Keratinocyte (primary cell): Measurements from ENCODE around the gene CCN6. TPM values are rescaled to one million over a fixed set of nuclear protein-coding genes. Genes with fewer than 3 reads are reported as not detected.

Experiments used
- DNase-seq: peaks from one replicate; pipeline ENCODE4 v3.0.0-alpha.2; 2011; ENCODE audit warnings: low read depth, missing footprints, low spot score
- FAIRE-seq: peaks from 2 replicates; lab custom pipeline; 2011; peaks lifted over from hg19 to GRCh38; lab: Jason Lieb, UNC
- H2AFZ ChIP-seq: 2 replicates; pipeline ENCODE4 v1.6.0; 2012; ENCODE audit warnings: low read length, control low read depth, inconsistent platforms; ENCODE audit not compliant: control insufficient read depth
- H3K27ac ChIP-seq: 2 replicates; pipeline ENCODE4 v1.5.1; 2011; ENCODE audit warnings: low read length; ENCODE audit not compliant: control insufficient read depth, insufficient read depth
- H3K27me3 ChIP-seq: 3 replicates; pipeline ENCODE4 v1.6.0; 2011; ENCODE audit warnings: low read length; ENCODE audit not compliant: control insufficient read depth, insufficient read depth; ENCODE audit errors: extremely low read depth
- H3K36me3 ChIP-seq, 2 experiments: 2 replicates in 1 of 2; 3 replicates in 1 of 2; pipeline ENCODE4 v1.5.1; 2011; ENCODE audit warnings: low read length in 2 of 2, mild to moderate bottlenecking in 1 of 2; ENCODE audit not compliant: control insufficient read depth in 2 of 2, insufficient read depth in 2 of 2; ENCODE audit errors: extremely low read depth in 1 of 2
- H3K4me1 ChIP-seq: 3 replicates; pipeline ENCODE4 v1.5.1; 2011; ENCODE audit warnings: low read length; ENCODE audit not compliant: control insufficient read depth, insufficient read depth; ENCODE audit errors: extremely low read depth
- H3K4me2 ChIP-seq: 3 replicates; pipeline ENCODE4 v1.6.0; 2011; ENCODE audit warnings: low read depth, low read length; ENCODE audit not compliant: control insufficient read depth, insufficient read depth; ENCODE audit errors: extremely low read depth
- H3K4me3 ChIP-seq, 3 experiments: fragments of 200-600 bp in 1 of 3; sonication (generic) in 1 of 3; 2 replicates in 2 of 3; 3 replicates in 1 of 3; pipeline ENCODE4 v1.5.1; 2011 to 2016; ENCODE audit warnings: low read length in 3 of 3, mild to moderate bottlenecking in 3 of 3, control low read depth in 2 of 3, inconsistent platforms in 1 of 3, low read depth in 1 of 3, mixed read lengths in 1 of 3, mixed run types in 1 of 3, moderate library complexity in 1 of 3; ENCODE audit not compliant: control insufficient read depth in 2 of 3, insufficient read depth in 2 of 3; ENCODE audit errors: extremely low read depth in 1 of 3
- H3K79me2 ChIP-seq: 2 replicates; pipeline ENCODE4 v1.6.0; 2012; ENCODE audit warnings: low read length; ENCODE audit not compliant: control insufficient read depth, insufficient read depth
- H3K9ac ChIP-seq: 3 replicates; pipeline ENCODE4 v1.6.0; 2011; ENCODE audit warnings: low read length; ENCODE audit not compliant: control insufficient read depth, insufficient read depth; ENCODE audit errors: extremely low read depth
- H3K9me1 ChIP-seq: 3 replicates; pipeline ENCODE4 v1.6.0; 2011; ENCODE audit warnings: low read length; ENCODE audit not compliant: control insufficient read depth, insufficient read depth; ENCODE audit errors: extremely low read depth
- H3K9me3 ChIP-seq: 2 replicates; pipeline ENCODE4 v1.5.1; 2012; ENCODE audit warnings: low read depth, low read length; ENCODE audit not compliant: control insufficient read depth
- H4K20me1 ChIP-seq: 3 replicates; pipeline ENCODE4 v1.6.0; 2011; ENCODE audit warnings: low read length; ENCODE audit not compliant: control insufficient read depth, insufficient read depth; ENCODE audit errors: extremely low read depth
- CTCF ChIP-seq, 3 experiments: IDR thresholded peaks in 1 of 3; conservative IDR thresholded peaks in 1 of 3; optimal IDR thresholded peaks in 1 of 3; 2 replicates in 2 of 3; 3 replicates in 1 of 3; pipeline versions ENCODE3 to v1.5.1; 2011; ENCODE audit warnings: low read length in 3 of 3, mild to moderate bottlenecking in 3 of 3, moderate library complexity in 2 of 3, control low read depth in 1 of 3, inconsistent platforms in 1 of 3; ENCODE audit not compliant: insufficient read depth in 2 of 3; ENCODE audit errors: extremely low read depth in 1 of 3
- EZH2 ChIP-seq: IDR thresholded peaks from one replicate; pipeline ENCODE4 v1.6.1; 2012; ENCODE audit warnings: inconsistent platforms, mild to moderate bottlenecking, low read length, moderate library complexity
- dilution Hi-C: fragments of 300-500 bp; cut with MboI; formaldehyde crosslinking; loops from one replicate; pipeline ENCODE4 v1.7.0; 2020; ENCODE audit warnings: low sequenced_read_pairs; ENCODE audit not compliant: extremely low pct_ligation_motif_present
- polyA plus RNA-seq, 5 experiments: library from polyadenylated mRNA; depleted of rRNA in 3 of 5; stranded (reverse) in 3 of 5; stranded (forward) in 1 of 5; unstranded in 1 of 5; fragments of >200 nt; gene quantifications; 1 replicate in 1 of 5; 2 replicates in 3 of 5; 3 replicates in 1 of 5; pipeline versions ENCODE4 v1.2.1 to v1.2.3, GENCODE V29; 2011 to 2012; ENCODE audit warnings: missing spikeins in 2 of 5, low read depth in 1 of 5, low replicate concordance in 1 of 5

The CCN6 gene
- polyA plus RNA-seq, 1 donor (not counting 4 experiments of a cell fraction or from before 2014, with no cell fraction given) = 0.90 TPM

- no peak overlapping the region for H3K27ac ChIP-seq
- dilution Hi-C loops = no loop called here
- no peaks in the 10 kb centered on the region for H3K36me3 ChIP-seq
- no peak overlapping the region for H3K9ac ChIP-seq
- no peaks in the 10 kb centered on the region for H3K9me1 ChIP-seq
- H4K20me1 ChIP-seq = no peaks in the 10 kb centered on the region
- no peaks in the 10 kb centered on the region for H3K79me2 ChIP-seq
- TF ChIP-seq EZH2 (no peak), CTCF (optimal IDR thresholded peaks at IDR 0.05 in 1 of 3, IDR thresholded peaks at IDR 0.05 in 1 of 3, conservative IDR thresholded peaks at IDR 0.05 in 1 of 3; ENCODE audit: extremely low read depth in 1 of 3, insufficient read depth in 2 of 3, low read length in 3 of 3) (peak in 2 of 3 experiments; percentile 33 to 56)
- FAIRE-seq (no peak), DNase-seq (no peak)
- no peak overlapping the region for H2AFZ ChIP-seq
- no peak overlapping the region for H3K4me2 ChIP-seq
- no peaks in the 10 kb centered on the region for H3K27me3 ChIP-seq
- H3K4me1 ChIP-seq = peaks cover 11% of the 10 kb centered on the region
- H3K9me3 ChIP-seq = no peaks in the 10 kb centered on the region
- H3K4me3 ChIP-seq = no peak overlapping the region
Measured at GRCh38 chr6:112010328-112010727, 43.6 kb upstream of the CCN6 start.

DNA sequence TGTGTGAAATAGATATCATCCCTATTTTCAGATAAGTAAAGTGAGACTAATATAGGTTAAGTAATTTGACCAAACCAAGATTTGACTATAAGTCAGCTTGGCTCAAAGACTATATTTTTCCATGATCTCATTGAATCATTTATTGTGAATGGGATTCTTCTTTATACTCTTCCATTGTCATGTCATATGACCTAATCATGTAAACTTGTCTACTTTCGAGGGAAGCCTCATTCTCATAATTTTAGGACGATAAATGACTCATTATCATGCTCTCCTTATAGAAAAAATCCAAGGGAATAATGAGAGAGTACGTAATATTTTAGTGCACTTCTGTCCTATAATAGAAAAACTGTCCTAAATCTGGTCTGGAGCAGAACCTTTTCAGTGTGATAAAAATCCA, 40.9 kb upstream of the CCN6 start:
- dilution Hi-C loops = no loop called here
- H3K9ac ChIP-seq = no peak overlapping the region
- no peaks in the 10 kb centered on the region for H3K9me1 ChIP-seq
- no peak overlapping the region for H3K27ac ChIP-seq
- no peaks in the 10 kb centered on the region for H3K27me3 ChIP-seq
- no peak for DNase-seq
- H4K20me1 ChIP-seq = no peaks in the 10 kb centered on the region
- no peaks in the 10 kb centered on the region for H3K9me3 ChIP-seq
- TF ChIP-seq CTCF (optimal IDR thresholded peaks at IDR 0.05 in 1 of 3, IDR thresholded peaks at IDR 0.05 in 1 of 3, conservative IDR thresholded peaks at IDR 0.05 in 1 of 3; ENCODE audit: extremely low read depth in 1 of 3, insufficient read depth in 2 of 3, low read length in 3 of 3) (no peak), EZH2 (no peak)
- no peaks in the 10 kb centered on the region for H3K36me3 ChIP-seq
- no peaks in the 10 kb centered on the region for H3K79me2 ChIP-seq
- peaks cover 23% of the 10 kb centered on the region for H3K4me1 ChIP-seq
- H2AFZ ChIP-seq = no peak overlapping the region
- H3K4me3 ChIP-seq = no peak overlapping the region
- H3K4me2 ChIP-seq = no peak overlapping the region
- no peak for FAIRE-seq
